Hepatocyte (in vitro differentiated cells): ENCODE results near the gene MLPH. TPM values are rescaled to one million over a fixed set of nuclear protein-coding genes. Genes with fewer than 3 reads are reported as not detected.

Experiments
- DNase-seq: peaks from one replicate; pipeline ENCODE4 v3.0.0-alpha.2; 2016; ENCODE audit warnings: low spot score
- H2AFZ ChIP-seq: fragments of 200-600 bp; sonication (generic); 2 replicates; pipeline ENCODE4 v1.6.0; 2016; ENCODE audit warnings: antibody characterized with exemption, mild to moderate bottlenecking
- H3K27ac ChIP-seq: fragments of 200-600 bp; sonication (generic); 2 replicates; pipeline ENCODE4 v1.5.1; 2016; ENCODE audit warnings: mild to moderate bottlenecking
- H3K27me3 ChIP-seq: fragments of 200-600 bp; sonication (generic); 2 replicates; pipeline ENCODE4 v1.6.1; 2016
- H3K36me3 ChIP-seq: fragments of 200-600 bp; sonication (generic); replicated peaks from 2 replicates; pipeline ENCODE4 v1.5.1; 2016; ENCODE audit warnings: low read depth; ENCODE audit not compliant: insufficient read depth
- H3K4me1 ChIP-seq: fragments of 200-600 bp; sonication (generic); 2 replicates; pipeline ENCODE4 v1.5.1; 2016; ENCODE audit warnings: mild to moderate bottlenecking, moderate library complexity; ENCODE audit not compliant: insufficient read depth
- H3K4me2 ChIP-seq: fragments of 200-600 bp; sonication (generic); 2 replicates; pipeline ENCODE4 v1.6.0; 2016
- H3K4me3 ChIP-seq: fragments of 200-600 bp; sonication (generic); 2 replicates; pipeline ENCODE4 v1.5.1; 2016; ENCODE audit warnings: mild to moderate bottlenecking
- H3K79me2 ChIP-seq: fragments of 200-600 bp; sonication (generic); 2 replicates; pipeline ENCODE4 v1.6.0; 2017; ENCODE audit warnings: mild to moderate bottlenecking
- H3K9me2 ChIP-seq: fragments of 200-600 bp; sonication (generic); replicated peaks from 2 replicates; pipeline ENCODE4 v1.6.0; 2017; ENCODE audit warnings: mild to moderate bottlenecking; ENCODE audit not compliant: insufficient read depth
- H3K9me3 ChIP-seq: fragments of 200-600 bp; sonication (generic); 2 replicates; pipeline ENCODE4 v1.5.1; 2016; ENCODE audit warnings: low read depth, mild to moderate bottlenecking
- H4K20me1 ChIP-seq: fragments of 200-600 bp; sonication (generic); 2 replicates; pipeline ENCODE4 v1.6.0; 2016; ENCODE audit warnings: mild to moderate bottlenecking; ENCODE audit not compliant: insufficient read depth, poor library complexity, severe bottlenecking
- CTCF ChIP-seq: fragments of 200-600 bp; sonication (generic); IDR thresholded peaks from 2 replicates; pipeline ENCODE4 v1.5.1; 2016; ENCODE audit warnings: antibody characterized with exemption, mild to moderate bottlenecking; ENCODE audit not compliant: poor library complexity
- EZH2 ChIP-seq: fragments of 200-600 bp; sonication (generic); IDR thresholded peaks from 2 replicates; pipeline ENCODE4 v1.6.1; 2016; ENCODE audit warnings: antibody characterized with exemption, mild to moderate bottlenecking, borderline replicate concordance
- EZH2phosphoT487 ChIP-seq: fragments of 200-600 bp; sonication (generic); IDR thresholded peaks from one replicate; pipeline ENCODE4 v1.6.1; 2018; ENCODE audit warnings: antibody characterized with exemption, mild to moderate bottlenecking, low read depth, moderate library complexity; ENCODE audit not compliant: unreplicated experiment, severe bottlenecking
- WGBS: methylation state at CpG from one replicate; pipeline ENCODE4 v1.1.6; 2016; ENCODE audit warnings: low lambda C conversion rate; ENCODE audit errors: missing lambda C conversion rate; 5-methylcytosine and 5-hydroxymethylcytosine counted together
- polyA plus RNA-seq: library from polyadenylated mRNA; unstranded; fragments of >200 nt; fragmentation: Nextera tagmentation; extraction: Ambion mirVana; gene quantifications from 2 replicates; pipeline ENCODE4 v1.2.1, GENCODE V29; 2016
- total RNA-seq: library from RNA; depleted of rRNA; stranded (reverse); fragments of >200 nt; gene quantifications from 2 replicates; pipeline ENCODE4 v1.2.3, GENCODE V29; 2014

MLPH gene
- total and polyA plus RNA-seq, 2 experiments from 2014 or later = 6.7 to 12.3 TPM

DNA sequence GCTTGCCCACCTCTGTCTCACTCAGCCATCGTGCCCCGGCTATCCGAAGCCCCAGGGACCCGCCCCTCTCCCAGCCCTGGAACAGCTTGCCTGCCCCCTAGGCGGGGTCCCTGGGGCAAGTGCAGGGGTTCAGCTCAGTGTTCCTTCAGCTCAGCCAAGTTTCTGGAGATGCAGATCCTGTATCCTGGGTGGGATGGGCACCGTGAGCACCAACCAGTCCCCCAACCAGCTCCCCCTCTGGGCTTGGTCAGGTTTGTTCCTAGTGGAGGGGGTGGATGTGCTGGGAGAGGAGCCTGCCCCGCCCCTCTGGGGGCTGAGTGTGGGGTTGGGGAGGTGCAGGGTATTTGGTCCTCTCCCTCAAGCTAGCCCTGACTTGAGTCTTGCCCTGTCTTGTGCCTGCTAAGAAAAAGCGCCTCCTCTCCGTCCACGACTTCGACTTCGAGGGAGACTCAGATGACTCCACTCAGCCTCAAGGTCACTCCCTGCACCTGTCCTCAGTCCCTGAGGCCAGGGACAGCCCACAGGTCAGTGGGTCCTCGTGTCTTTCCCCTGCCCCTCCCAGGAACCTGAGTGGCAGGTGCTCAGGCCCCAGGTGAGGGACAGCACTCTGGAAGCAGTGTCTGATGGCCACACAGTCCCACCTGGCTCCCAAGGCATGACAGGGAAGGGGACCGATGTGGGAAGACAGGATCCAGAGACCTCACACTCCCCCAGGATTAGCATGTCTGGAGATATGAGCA lies 32.6 kb downstream of the MLPH start:
- H4K20me1 ChIP-seq = no peaks in the 10 kb centered on the region
- TF ChIP-seq EZH2phosphoT487 (no peak), CTCF (no peak), EZH2 (no peak)
- no peaks in the 10 kb centered on the region for H3K9me2 ChIP-seq
- H3K4me3 ChIP-seq = no peak overlapping the region
- no peaks in the 10 kb centered on the region for H3K79me2 ChIP-seq
- no peaks in the 10 kb centered on the region for H3K36me3 ChIP-seq
- H2AFZ ChIP-seq = no peak overlapping the region
- DNase-seq = no peak
- no peaks in the 10 kb centered on the region for H3K4me1 ChIP-seq
- WGBS = 81% methylated on average over 14 of the region's 14 CpGs
- H3K4me2 ChIP-seq = no peak overlapping the region
- no peaks in the 10 kb centered on the region for H3K27me3 ChIP-seq
- no peak overlapping the region for H3K27ac ChIP-seq
- H3K9me3 ChIP-seq = no peaks in the 10 kb centered on the region

DNA sequence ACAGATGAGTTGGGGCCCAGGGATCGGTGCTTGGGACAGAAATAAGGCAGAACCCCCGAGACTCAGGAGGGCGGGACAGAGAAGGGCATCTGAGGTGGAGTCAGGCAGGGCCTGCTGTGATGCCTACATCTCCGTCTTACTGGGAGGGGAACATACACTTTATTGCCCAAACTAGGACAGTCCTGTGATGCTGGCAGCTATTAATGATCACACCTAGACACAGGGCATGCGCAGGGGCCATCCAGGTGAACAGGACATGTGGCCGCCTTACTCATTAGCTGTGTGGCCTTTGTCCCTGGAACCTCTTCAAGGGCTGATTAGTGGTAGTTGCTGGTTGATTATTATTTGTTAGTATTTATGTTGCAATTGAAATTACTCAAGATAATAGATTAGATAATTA lies 33.2 kb downstream of the MLPH start:
- Histone ChIP-seq H3K27ac (no peak overlapping the region), H4K20me1 (no peaks in the 10 kb centered on the region), H3K9me3 (no peaks in the 10 kb centered on the region), H3K4me3 (no peak overlapping the region), H3K4me2 (no peak overlapping the region), H3K27me3 (no peaks in the 10 kb centered on the region), H3K79me2 (no peaks in the 10 kb centered on the region), H3K4me1 (no peaks in the 10 kb centered on the region), H3K36me3 (no peaks in the 10 kb centered on the region), H2AFZ (no peak overlapping the region), H3K9me2 (no peaks in the 10 kb centered on the region)
- TF ChIP-seq CTCF (no peak), EZH2 (no peak), EZH2phosphoT487 (no peak)
- WGBS = 82% methylated on average over 6 of the region's 6 CpGs
- DNase-seq = peak; percentile 67

- H3K4me2 ChIP-seq = no peak overlapping the region
- no peak for TF ChIP-seq EZH2
- no peak for TF ChIP-seq EZH2phosphoT487
- no peak for TF ChIP-seq CTCF
- H4K20me1 ChIP-seq = no peaks in the 10 kb centered on the region
- no peak overlapping the region for H2AFZ ChIP-seq
- H3K27me3 ChIP-seq = no peaks in the 10 kb centered on the region
- H3K79me2 ChIP-seq = no peaks in the 10 kb centered on the region
- DNase-seq = no peak
- H3K9me2 ChIP-seq = no peaks in the 10 kb centered on the region
- no peaks in the 10 kb centered on the region for H3K4me1 ChIP-seq
- no peaks in the 10 kb centered on the region for H3K36me3 ChIP-seq
- no peak overlapping the region for H3K27ac ChIP-seq
- WGBS = 69% methylated on average over 6 of the region's 6 CpGs
- no peak overlapping the region for H3K4me3 ChIP-seq
- no peaks in the 10 kb centered on the region for H3K9me3 ChIP-seq
Measured at GRCh38 chr2:237524631-237525030, 37.6 kb downstream of the MLPH start.
